Liver (tissue), 9 donors: Measurements from ENCODE around the gene FA2H. TPM values are rescaled to one million over a fixed set of nuclear protein-coding genes. Genes with fewer than 3 reads are reported as not detected.

ENCODE experiments used
- DNase-seq: peaks from one replicate; pipeline ENCODE4 v3.0.0-alpha.2; 2017; ENCODE audit warnings: low spot score
- H3K27ac ChIP-seq, 2 donors: one replicate each; pipeline ENCODE4 v1.7.0; 2013; ENCODE audit warnings: inconsistent platforms in 2 of 2, low read length in 2 of 2, control low read depth in 1 of 2, low read depth in 1 of 2, mild to moderate bottlenecking in 1 of 2
- H3K27me3 ChIP-seq, 4 donors: one replicate each; pipeline versions ENCODE4 v1.6.1 to v1.7.0; 2013; ENCODE audit warnings: low read length in 3 of 4, inconsistent platforms in 1 of 4, mild to moderate bottlenecking in 1 of 4, moderate library complexity in 1 of 4; ENCODE audit not compliant: control insufficient read depth in 4 of 4, insufficient read depth in 4 of 4
- H3K36me3 ChIP-seq, 4 donors: one replicate each; pipeline versions ENCODE4 v1.6.1 to v1.7.0; 2013; ENCODE audit warnings: low read length in 3 of 4, mild to moderate bottlenecking in 3 of 4, low read depth in 1 of 4, moderate library complexity in 1 of 4; ENCODE audit not compliant: control insufficient read depth in 4 of 4, insufficient read depth in 3 of 4
- H3K4me1 ChIP-seq, 4 donors: one replicate each; pipeline versions ENCODE4 v1.6.1 to v1.7.0; 2013; ENCODE audit warnings: low read length in 3 of 4, mild to moderate bottlenecking in 3 of 4, moderate library complexity in 1 of 4; ENCODE audit not compliant: control insufficient read depth in 4 of 4, insufficient read depth in 4 of 4
- H3K4me3 ChIP-seq, 3 donors: one replicate each; pipeline versions ENCODE4 v1.6.1 to v1.7.0; 2013; ENCODE audit warnings: low read length in 3 of 3, control low read depth in 1 of 3, low read depth in 1 of 3, mild to moderate bottlenecking in 1 of 3
- H3K9ac ChIP-seq, 2 donors: one replicate each; pipeline ENCODE4 v1.7.0; 2013; ENCODE audit warnings: low read length in 2 of 2, mild to moderate bottlenecking in 2 of 2, moderate library complexity in 2 of 2, control low read depth in 1 of 2, low read depth in 1 of 2
- H3K9me3 ChIP-seq, 4 donors: one replicate each; pipeline versions ENCODE4 v1.6.1 to v1.7.0; 2013; ENCODE audit warnings: low read length in 3 of 4; ENCODE audit not compliant: control insufficient read depth in 4 of 4
- ATF3 ChIP-seq: IDR thresholded peaks from 2 replicates; pipeline ENCODE4 v1.6.1; 2016; ENCODE audit warnings: antibody characterized with exemption
- CTCF ChIP-seq: fragments of 150-350 bp; IDR thresholded peaks from 2 replicates; pipeline ENCODE4 v1.5.1; 2017; ENCODE audit warnings: improper control_type of control experiment, low read depth, low read length; ENCODE audit not compliant: missing input control
- EGR1 ChIP-seq, 2 donors: IDR thresholded peaks; 2 replicates each; pipeline ENCODE4 v1.6.1; 2016 to 2018; ENCODE audit warnings: antibody characterized with exemption in 2 of 2, low read depth in 2 of 2
- HNF4A ChIP-seq, 2 donors: conservative IDR thresholded peaks; 2 replicates each; pipeline ENCODE4 v1.6.1; 2016; ENCODE audit warnings: antibody characterized with exemption in 2 of 2, mild to moderate bottlenecking in 2 of 2
- HNF4G ChIP-seq: IDR thresholded peaks from 2 replicates; pipeline ENCODE4 v1.6.1; 2016; ENCODE audit warnings: antibody characterized with exemption
- MAX ChIP-seq: IDR thresholded peaks from 2 replicates; pipeline ENCODE4 v1.6.1; 2016; ENCODE audit warnings: antibody characterized with exemption
- REST ChIP-seq: IDR thresholded peaks from 2 replicates; pipeline ENCODE4 v1.6.1; 2016; ENCODE audit warnings: antibody characterized with exemption, mild to moderate bottlenecking
- RXRA ChIP-seq, 2 donors: IDR thresholded peaks; 2 replicates each; pipeline ENCODE4 v1.6.1; 2017 to 2018; ENCODE audit warnings: antibody characterized with exemption in 2 of 2, mild to moderate bottlenecking in 1 of 2
- SP1 ChIP-seq: IDR thresholded peaks from 2 replicates; pipeline ENCODE4 v1.6.1; 2018; ENCODE audit warnings: antibody characterized with exemption, mild to moderate bottlenecking
- TAF1 ChIP-seq: conservative IDR thresholded peaks from 2 replicates; pipeline ENCODE4 v1.6.1; 2016; ENCODE audit warnings: antibody characterized with exemption, mild to moderate bottlenecking
- ZBTB33 ChIP-seq: IDR thresholded peaks from 2 replicates; pipeline ENCODE4 v1.6.1; 2016; ENCODE audit warnings: antibody characterized with exemption
- WGBS: extraction: QIAGEN DNeasy Blood & Tissue Kit; methylation state at CpG from one replicate; pipeline ENCODE4 v1.1.7; 2013; 5-methylcytosine and 5-hydroxymethylcytosine counted together
- polyA plus RNA-seq, 2 donors: library from polyadenylated mRNA; stranded (reverse) in 1 of 2; unstranded in 1 of 2; fragments of 200-250 nt in 1 of 2; fragments of >200 nt in 1 of 2; fragmentation: Nextera tagmentation in 1 of 2; extraction: Ambion mirVana in 1 of 2; gene quantifications; one replicate each; pipeline versions ENCODE4 v1.2.1 to v1.2.3, GENCODE V29; 2013 to 2015
- total RNA-seq, 2 donors: library from RNA; depleted of rRNA; stranded (reverse); fragments of >200 nt; gene quantifications; one replicate each; pipeline ENCODE4 v1.2.3, GENCODE V29; 2014
- donor health status: healthy.
- donor health status: healthy.
- donor health status: healthy.
- donor health status: healthy.
- donor health status: healthy.

Gene FA2H
- total and polyA plus RNA-seq, 4 donors = 0.02 to 0.17 (median 0.14) TPM; not detected in 1

GRCh38 chr16:74738113-74738541 lies 36.5 kb downstream of the FA2H start:
- H3K27me3 ChIP-seq = peaks cover 0 to 4% (median 0%) of the 10 kb centered on the region in 4 donors
- H3K36me3 ChIP-seq = no peaks in the 10 kb centered on the region
- TF ChIP-seq EGR1 (IDR thresholded peaks at IDR 0.05; ENCODE audit: low read depth in 2 of 2) = no peak
- no peak for TF ChIP-seq TAF1
- no peak for TF ChIP-seq CTCF
- no peak for TF ChIP-seq HNF4A (conservative IDR thresholded peaks at IDR 0.05)
- no peak for TF ChIP-seq RXRA (IDR thresholded peaks at IDR 0.05)
- TF ChIP-seq ATF3 = no peak
- TF ChIP-seq REST = no peak
- TF ChIP-seq SP1 = no peak
- no peak for TF ChIP-seq MAX
- TF ChIP-seq ZBTB33 = no peak
- no peaks in the 10 kb centered on the region for H3K9me3 ChIP-seq
- H3K27ac ChIP-seq = no peak overlapping the region
- no peak for DNase-seq
- H3K4me1 ChIP-seq = no peaks in the 10 kb centered on the region
- no peak overlapping the region for H3K9ac ChIP-seq
- 55% methylated on average over 10 of the region's 10 CpGs for WGBS
- H3K4me3 ChIP-seq = no peak overlapping the region

GRCh38 chr16:74737521-74737920 lies 37.1 kb downstream of the FA2H start:
- Histone ChIP-seq H3K36me3 (no peaks in the 10 kb centered on the region), H3K4me1 (no peaks in the 10 kb centered on the region), H3K27ac (no peak overlapping the region), H3K9ac (no peak overlapping the region), H3K9me3 (no peaks in the 10 kb centered on the region), H3K27me3 (peaks cover 0 to 4% (median 0%) of the 10 kb centered on the region in 4 donors), H3K4me3 (no peak overlapping the region)
- DNase-seq = no peak
- TF ChIP-seq CTCF (no peak), HNF4G (no peak), HNF4A (conservative IDR thresholded peaks at IDR 0.05) (no peak), MAX (no peak), SP1 (no peak)
- 77% methylated on average over 6 of the region's 6 CpGs for WGBS
